SK-N-SH treated with all-trans-retinoic acid at 6 μM for 48 hours (cell line): ENCODE results near the gene HDAC4.

ENCODE experiments used
- ARNTL ChIP-seq: fragments of 450-650 bp; formaldehyde crosslinking; IDR thresholded peaks from 2 replicates; pipeline ENCODE4 v1.5.0; 2020; ENCODE audit warnings: low read depth, mild to moderate bottlenecking, moderate library complexity, borderline replicate concordance
- BACH2 ChIP-seq: fragments of 250-450 bp; sonication (Bioruptor Pico); IDR thresholded peaks from 2 replicates; pipeline ENCODE4 v1.9.0; 2021; ENCODE audit warnings: mild to moderate bottlenecking, borderline replicate concordance
- CSDC2 ChIP-seq: fragments of 250-450 bp; sonication (Bioruptor Pico); IDR thresholded peaks from 2 replicates; pipeline ENCODE4 v1.5.0; 2020; ENCODE audit warnings: mild to moderate bottlenecking, moderate library complexity
- GLIS3 ChIP-seq: fragments of 250-450 bp; sonication (Bioruptor Pico); IDR thresholded peaks from 2 replicates; pipeline ENCODE4 v1.5.0; 2020; ENCODE audit warnings: mild to moderate bottlenecking, moderate library complexity
- ISL1 ChIP-seq: fragments of 250-450 bp; sonication (Bioruptor Pico); IDR thresholded peaks from 2 replicates; pipeline ENCODE4 v2.1.2; 2022; ENCODE audit warnings: mild to moderate bottlenecking, moderate library complexity
- OSR1 ChIP-seq: fragments of 250-450 bp; sonication (Bioruptor Pico); IDR thresholded peaks from 2 replicates; pipeline ENCODE4 v1.8.0; 2022; ENCODE audit warnings: moderate library complexity, mild to moderate bottlenecking, inconsistent platforms
- ZC3H10 ChIP-seq: fragments of 250-450 bp; sonication (Bioruptor Pico); IDR thresholded peaks from 2 replicates; pipeline ENCODE4 v1.5.1; 2021; ENCODE audit warnings: mild to moderate bottlenecking, moderate library complexity
- ZFP3 ChIP-seq: fragments of 250-450 bp; sonication (Bioruptor Pico); IDR thresholded peaks from 2 replicates; pipeline ENCODE4 v1.5.0; 2020; ENCODE audit warnings: mild to moderate bottlenecking, moderate library complexity
- ZNF565 ChIP-seq: fragments of 450-650 bp; formaldehyde crosslinking; conservative IDR thresholded peaks from 2 replicates; pipeline ENCODE4 v1.5.0; 2020; ENCODE audit warnings: low read depth, mild to moderate bottlenecking, moderate library complexity
- TF ChIP-seq, protein P1 (sequence below): fragments of 250-450 bp; sonication (Bioruptor Pico); IDR thresholded peaks from 2 replicates; pipeline ENCODE4 v1.8.0; 2020; ENCODE audit warnings: mild to moderate bottlenecking, moderate library complexity, borderline replicate concordance

DNA sequence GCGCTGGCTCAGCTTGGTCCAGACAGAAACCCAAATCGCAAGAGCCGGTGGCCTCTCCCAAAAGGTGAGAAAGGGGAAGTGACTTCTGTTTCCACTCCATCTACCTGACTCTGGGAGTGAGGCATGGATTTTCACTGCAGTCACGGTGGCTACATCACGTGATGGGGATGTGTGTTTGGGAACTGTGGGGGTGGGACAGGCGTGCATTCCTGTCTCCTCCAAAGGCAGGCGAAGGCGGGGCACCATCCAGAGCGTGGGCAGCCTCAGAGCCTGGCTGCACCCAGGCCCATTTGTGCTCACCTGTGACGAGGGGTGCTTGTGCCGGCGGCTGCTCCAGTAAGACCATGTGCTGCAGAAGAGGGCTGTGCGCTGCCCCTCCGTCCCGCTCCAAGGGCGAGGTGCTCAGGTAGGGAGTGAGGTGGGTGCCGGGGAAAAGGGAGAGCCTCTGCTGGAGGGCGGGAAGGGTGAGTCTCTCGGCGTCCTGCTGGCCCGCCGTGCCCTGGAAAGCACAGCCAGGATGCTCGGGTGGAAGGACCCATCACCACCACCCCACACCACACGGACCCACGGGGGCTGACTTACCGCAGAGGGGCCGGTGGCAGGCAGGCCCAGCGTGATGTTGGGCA, 266.8 kb downstream of the HDAC4 start:
- TF ChIP-seq GLIS3 (CRISPR knock-in tag), result no peak
- TF ChIP-seq BACH2 (CRISPR knock-in tag), result no peak
- no peak for TF ChIP-seq ZNF565 (CRISPR knock-in tag)
- TF ChIP-seq OSR1 (CRISPR knock-in tag), result no peak
- TF ChIP-seq, protein P1, sequence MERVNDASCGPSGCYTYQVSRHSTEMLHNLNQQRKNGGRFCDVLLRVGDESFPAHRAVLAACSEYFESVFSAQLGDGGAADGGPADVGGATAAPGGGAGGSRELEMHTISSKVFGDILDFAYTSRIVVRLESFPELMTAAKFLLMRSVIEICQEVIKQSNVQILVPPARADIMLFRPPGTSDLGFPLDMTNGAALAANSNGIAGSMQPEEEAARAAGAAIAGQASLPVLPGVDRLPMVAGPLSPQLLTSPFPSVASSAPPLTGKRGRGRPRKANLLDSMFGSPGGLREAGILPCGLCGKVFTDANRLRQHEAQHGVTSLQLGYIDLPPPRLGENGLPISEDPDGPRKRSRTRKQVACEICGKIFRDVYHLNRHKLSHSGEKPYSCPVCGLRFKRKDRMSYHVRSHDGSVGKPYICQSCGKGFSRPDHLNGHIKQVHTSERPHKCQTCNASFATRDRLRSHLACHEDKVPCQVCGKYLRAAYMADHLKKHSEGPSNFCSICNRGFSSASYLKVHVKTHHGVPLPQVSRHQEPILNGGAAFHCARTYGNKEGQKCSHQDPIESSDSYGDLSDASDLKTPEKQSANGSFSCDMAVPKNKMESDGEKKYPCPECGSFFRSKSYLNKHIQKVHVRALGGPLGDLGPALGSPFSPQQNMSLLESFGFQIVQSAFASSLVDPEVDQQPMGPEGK (CRISPR knock-in tag), result no peak
- TF ChIP-seq ZC3H10 (CRISPR knock-in tag), result no peak
- TF ChIP-seq ZFP3 (CRISPR knock-in tag), result no peak
- no peak for TF ChIP-seq ISL1 (CRISPR knock-in tag)
- TF ChIP-seq CSDC2 (CRISPR knock-in tag), result no peak
- no peak for TF ChIP-seq ARNTL (CRISPR knock-in tag)
